Activated CD4-positive, CD25-positive, alpha-beta regulatory T cell treated with anti-CD3 and anti-CD28 coated beads, Interleukin-2, amount 50 U/mL, for 16 hours (primary cell): ENCODE data around the gene SPON2.
"Not testable (repeated sequence)": the region's sequence is repeated elsewhere in the genome, so short reads cannot be mapped to it uniquely, and the experiment has no call there.

ENCODE experiments used
- DNase-seq: peaks from one replicate; pipeline ENCODE4 v3.0.0-alpha.2; 2020; ENCODE audit warnings: low read depth, low spot score

The SPON2 gene

DNA sequence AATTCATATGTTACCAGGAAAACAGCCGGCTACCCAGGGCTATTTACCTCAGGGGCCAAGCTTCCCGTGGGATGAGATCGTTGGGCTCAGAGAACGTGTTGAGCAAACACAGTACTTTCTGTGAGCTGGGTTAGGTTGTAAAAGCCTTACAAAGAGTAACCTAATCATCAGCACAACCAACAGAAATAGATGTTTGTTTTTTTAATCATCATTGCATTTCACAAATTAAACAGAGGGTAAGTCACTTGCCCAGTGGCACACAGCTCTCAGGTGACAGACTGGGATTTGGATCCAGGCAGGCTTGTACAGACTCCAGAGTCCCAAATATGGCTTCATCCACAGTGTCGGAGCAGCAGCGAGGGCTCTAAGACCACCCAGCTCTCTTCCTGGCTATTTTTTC is 20.1 kb downstream of the SPON2 start:
- no peak for DNase-seq

DNA sequence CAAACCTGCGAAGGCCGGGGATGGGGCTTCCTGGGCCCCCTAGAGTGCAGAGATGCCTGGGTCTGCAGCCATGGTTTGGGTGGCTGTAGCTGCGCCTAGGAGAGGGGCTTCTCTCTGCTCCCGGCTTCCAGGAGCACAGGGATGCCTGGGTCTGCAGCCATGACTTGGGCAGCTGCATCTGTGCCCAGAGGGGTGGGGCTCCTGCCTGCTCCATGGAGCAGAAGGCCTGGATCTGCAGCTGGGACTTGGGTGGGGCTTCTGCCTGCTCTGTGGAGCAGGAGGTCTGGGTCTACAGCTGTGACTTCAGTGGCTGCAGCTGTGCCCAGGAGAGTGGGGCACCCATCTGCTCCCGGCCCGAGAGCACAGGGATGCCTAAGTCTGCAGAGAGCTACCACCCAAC is 20.8 kb downstream of the SPON2 start:
- no peak for DNase-seq

DNA sequence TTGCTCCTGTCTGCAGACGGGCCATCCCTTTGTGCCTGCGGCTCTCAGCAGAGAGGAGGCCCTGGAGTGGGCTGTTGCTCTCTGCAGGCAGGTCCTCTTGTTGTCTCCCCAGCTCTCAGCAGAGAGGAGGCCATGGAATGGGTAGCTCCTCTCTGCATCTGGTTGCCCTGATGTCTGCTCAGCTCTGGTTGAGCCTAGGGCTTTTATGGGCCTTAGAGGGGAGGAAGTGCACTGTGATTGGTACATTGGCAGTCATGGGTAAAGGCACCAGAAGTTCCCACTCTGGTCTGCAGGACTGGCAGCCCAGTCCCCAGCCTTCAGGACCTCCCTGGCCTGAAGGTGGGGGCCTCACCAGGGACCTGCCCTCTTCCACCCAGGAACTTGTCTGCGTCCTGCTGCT is 21.5 kb downstream of the SPON2 start:
- no peak for DNase-seq

DNA sequence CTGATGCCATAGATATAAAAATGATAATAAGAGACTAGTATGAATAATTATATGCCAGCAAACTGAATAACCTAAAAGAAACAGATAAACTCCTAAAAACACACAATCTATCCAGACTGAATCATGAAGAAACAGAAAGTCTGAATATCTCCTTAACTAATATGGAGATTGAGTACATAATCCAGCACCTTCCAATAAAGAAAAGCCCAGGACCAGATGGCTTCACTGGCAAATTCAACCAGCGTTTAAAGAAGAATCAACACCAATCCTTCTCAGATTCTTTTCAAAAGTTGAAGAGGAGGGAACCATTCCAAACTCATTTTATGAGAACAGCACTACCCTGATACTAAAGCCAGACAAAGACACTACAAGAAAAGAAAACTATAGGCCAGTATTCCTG is 32.5 kb downstream of the SPON2 start:
- no peak for DNase-seq

- DNase-seq = no peak
Measured at GRCh38 chr4:1137850-1138249, 34.5 kb downstream of the SPON2 start.

DNA sequence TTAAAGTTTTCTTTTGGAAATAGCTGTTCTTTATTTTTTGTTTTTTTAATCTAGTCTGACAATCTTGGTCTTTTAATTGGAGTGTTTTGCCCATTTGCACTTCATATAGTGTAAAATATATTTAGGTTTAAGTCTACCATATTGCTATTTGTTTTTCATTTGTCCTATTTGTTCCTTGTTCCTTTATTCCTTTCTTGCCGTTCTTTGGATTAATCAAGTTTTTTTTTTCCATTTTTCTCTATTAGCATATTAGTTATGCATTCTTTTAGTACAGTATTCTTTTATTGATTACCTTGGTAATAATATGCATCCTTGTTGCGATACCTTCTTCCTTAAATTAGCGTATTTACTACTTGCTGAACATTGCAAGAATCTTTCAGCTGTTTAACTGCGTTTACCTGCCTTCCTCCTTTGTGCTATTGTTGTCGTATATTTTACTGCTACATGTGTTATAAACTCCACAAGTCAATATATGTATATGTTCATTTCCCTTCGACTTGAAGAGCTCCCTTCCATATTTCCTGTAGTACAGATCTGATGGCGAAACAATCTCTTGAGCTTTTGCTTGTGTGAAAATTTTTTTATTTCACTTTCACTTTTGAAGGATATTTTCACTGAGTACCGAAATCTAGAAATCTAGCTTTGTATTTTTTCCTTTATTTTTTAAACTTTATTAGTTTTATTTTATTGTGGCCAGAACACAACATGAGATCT is 35.2 kb downstream of the SPON2 start:
- DNase-seq = no peak

DNA sequence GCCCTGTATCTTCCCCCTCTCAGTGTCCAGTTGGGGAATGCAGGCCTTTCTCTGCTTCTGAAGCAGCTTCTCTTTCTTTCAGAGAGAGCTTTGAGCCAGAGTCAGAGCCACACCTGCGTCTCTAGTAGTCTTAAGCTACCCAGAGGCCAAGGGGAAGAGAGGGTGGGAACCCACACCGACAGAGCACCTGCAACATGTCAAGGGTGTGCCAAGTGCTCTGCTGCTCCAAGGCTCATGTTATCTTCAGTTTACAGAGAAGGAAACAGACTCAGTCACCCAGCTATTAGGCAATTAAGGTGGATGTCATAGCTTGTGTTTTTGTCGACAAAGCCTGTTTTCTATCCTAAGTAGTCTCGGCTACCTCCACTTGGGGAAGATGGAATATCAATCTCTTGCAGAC is 36.3 kb downstream of the SPON2 start:
- DNase-seq = no peak

GRCh38 chr4:1133033-1133432 is 39.4 kb downstream of the SPON2 start:
- DNase-seq = no peak

DNA sequence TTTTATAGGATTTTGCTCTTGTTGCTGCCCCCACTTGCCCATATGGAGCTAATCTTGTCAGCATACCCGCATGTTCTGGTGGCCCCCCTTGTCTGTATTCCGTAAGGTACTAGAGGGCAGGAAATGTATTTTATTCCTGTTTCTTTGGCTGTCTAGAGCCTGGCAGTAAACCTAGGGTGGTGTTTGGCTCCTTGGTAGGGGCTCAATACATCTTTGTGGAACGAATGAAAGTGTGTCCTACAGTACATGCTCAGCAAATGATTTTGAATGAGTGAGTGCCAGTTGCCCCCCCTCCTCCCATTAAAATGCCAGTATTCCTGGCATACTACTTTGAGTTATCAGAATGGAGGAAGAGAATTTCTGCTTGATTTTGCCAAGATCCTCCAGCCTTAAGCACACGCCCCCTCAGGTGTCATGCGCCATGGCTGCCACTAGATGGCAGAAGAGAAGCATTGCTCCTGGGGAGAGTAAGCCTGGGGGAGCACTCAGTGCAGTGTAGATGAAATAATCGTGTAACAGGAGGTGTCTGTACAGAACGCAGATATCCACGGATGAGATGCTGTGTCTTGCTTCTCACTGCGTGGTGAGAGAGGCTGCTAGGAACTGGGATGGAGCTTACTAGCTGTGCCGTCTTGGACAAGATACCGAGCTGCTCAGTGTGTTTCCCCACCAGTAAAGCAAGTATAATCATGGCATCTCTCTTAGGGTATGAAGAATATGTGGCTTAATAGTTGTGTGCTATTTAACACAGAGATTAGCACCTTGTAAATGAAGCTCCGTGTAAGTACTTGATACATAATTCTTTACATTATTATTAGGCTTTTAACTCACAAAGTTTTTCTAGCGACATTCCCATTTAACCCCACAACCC is 41.8 kb downstream of the SPON2 start:
- DNase-seq = peak; percentile 59

DNA sequence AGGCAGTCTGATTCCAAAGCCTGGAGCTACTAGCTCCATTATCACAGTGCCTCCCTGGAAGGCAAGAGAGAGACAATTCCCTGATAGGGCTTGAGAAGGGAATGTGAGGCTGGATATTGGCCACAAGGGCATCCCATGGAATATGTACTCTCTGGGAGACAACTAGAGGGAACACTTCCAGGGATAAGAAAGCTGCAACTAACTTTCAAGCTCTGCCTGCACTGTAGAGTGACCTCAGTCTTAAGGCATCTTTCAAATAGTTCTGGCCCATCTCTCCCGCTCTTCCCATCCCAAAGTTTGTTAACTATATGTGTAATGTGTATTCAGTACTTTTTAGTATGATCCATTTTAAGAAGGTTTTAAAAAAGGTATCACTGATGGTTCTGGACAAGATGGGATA is 45.9 kb downstream of the SPON2 start:
- DNase-seq = no peak

- DNase-seq = not testable (repeated sequence)
Measured at GRCh38 chr4:1125466-1125865, 46.9 kb downstream of the SPON2 start.

DNA sequence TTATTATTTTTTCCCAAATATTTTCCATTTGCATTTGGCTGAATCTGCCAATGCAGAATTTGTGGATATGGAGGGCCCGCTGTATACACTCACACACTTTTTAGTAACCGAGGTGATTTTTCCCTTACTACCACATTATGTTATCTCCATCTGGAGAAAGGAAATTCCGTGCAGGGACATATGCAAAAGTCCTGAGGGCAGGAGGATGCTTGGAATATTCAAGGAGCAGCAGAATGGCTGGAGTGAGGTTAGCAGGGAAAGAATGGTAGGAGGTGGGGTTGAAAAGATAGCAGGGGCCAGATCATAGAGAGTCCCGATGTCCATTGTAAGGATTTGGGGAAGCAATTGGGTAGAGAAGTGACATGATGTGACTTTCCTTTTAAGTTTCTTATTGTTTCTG is 47.6 kb downstream of the SPON2 start:
- DNase-seq = no peak

GRCh38 chr4:1122505-1122904 is 49.9 kb downstream of the SPON2 start:
- DNase-seq = no peak
